H9 (cell line): Measurements from ENCODE around the gene HAND1. TPM values are rescaled to one million over a fixed set of nuclear protein-coding genes. Genes with fewer than 3 reads are reported as not detected.

Experiments used
- DNase-seq: peaks from one replicate; pipeline ENCODE4 v3.0.0-alpha.2; 2017
- H2AFZ ChIP-seq: one replicate; pipeline ENCODE4 v1.6.1; 2013; ENCODE audit warnings: mild to moderate bottlenecking, low read length, control low read depth, moderate library complexity
- H2AK5ac ChIP-seq: 2 replicates; pipeline ENCODE4 v1.6.1; 2013; ENCODE audit warnings: low read length, control low read depth, mixed read lengths; ENCODE audit not compliant: insufficient read length
- H2BK120ac ChIP-seq: one replicate; pipeline ENCODE4 v1.6.1; 2013; ENCODE audit warnings: low read depth, mild to moderate bottlenecking, low read length, control low read depth, inconsistent platforms; ENCODE audit not compliant: poor library complexity, severe bottlenecking
- H2BK12ac ChIP-seq: 2 replicates; pipeline ENCODE4 v1.6.1; 2013; ENCODE audit warnings: low read length, control low read depth, mixed read lengths, low read depth; ENCODE audit not compliant: insufficient read length
- H2BK15ac ChIP-seq: 2 replicates; pipeline ENCODE4 v1.6.1; 2013; ENCODE audit warnings: low read depth, low read length, control low read depth
- H2BK20ac ChIP-seq: one replicate; pipeline ENCODE4 v1.6.1; 2013; ENCODE audit warnings: low read depth, mild to moderate bottlenecking, low read length, control low read depth, inconsistent platforms; ENCODE audit not compliant: poor library complexity, severe bottlenecking
- H2BK5ac ChIP-seq: 2 replicates; pipeline ENCODE4 v1.6.1; 2013; ENCODE audit warnings: low read length, control low read depth, mixed read lengths; ENCODE audit not compliant: insufficient read length
- H3K14ac ChIP-seq: 2 replicates; pipeline ENCODE4 v1.6.1; 2013; ENCODE audit warnings: low read length, control low read depth; ENCODE audit not compliant: insufficient read depth
- H3K18ac ChIP-seq: 2 replicates; pipeline ENCODE4 v1.6.1; 2013; ENCODE audit warnings: low read depth, mild to moderate bottlenecking, mixed read lengths, low read length, control low read depth; ENCODE audit not compliant: insufficient read length
- H3K23ac ChIP-seq: 2 replicates; pipeline ENCODE4 v1.6.1; 2013; ENCODE audit warnings: low read length, control low read depth, mixed read lengths, low read depth; ENCODE audit not compliant: insufficient read length
- H3K23me2 ChIP-seq: 2 replicates; pipeline ENCODE4 v1.6.1; 2013; ENCODE audit warnings: low read depth, mild to moderate bottlenecking, mixed read lengths, low read length, control low read depth; ENCODE audit not compliant: insufficient read length, poor library complexity, severe bottlenecking
- H3K27ac ChIP-seq: 2 replicates; pipeline ENCODE4 v1.5.1; 2013; ENCODE audit warnings: low read length, control low read depth, mixed read lengths, low read depth; ENCODE audit not compliant: insufficient read length
- H3K27me3 ChIP-seq: 2 replicates; pipeline ENCODE4 v1.6.1; 2013; ENCODE audit warnings: low read length, control low read depth, inconsistent platforms; ENCODE audit not compliant: insufficient read depth
- H3K4ac ChIP-seq: 2 replicates; pipeline ENCODE4 v1.6.1; 2013; ENCODE audit warnings: low read depth, mild to moderate bottlenecking, control low read depth, inconsistent platforms, low read length, moderate library complexity
- H3K4me1 ChIP-seq: 2 replicates; pipeline ENCODE4 v1.6.1; 2013; ENCODE audit warnings: low read length, control low read depth, inconsistent platforms; ENCODE audit not compliant: insufficient read depth
- H3K4me2 ChIP-seq: 2 replicates; pipeline ENCODE4 v1.6.1; 2013; ENCODE audit warnings: low read length, control low read depth, mixed read lengths; ENCODE audit not compliant: insufficient read length, insufficient read depth
- H3K56ac ChIP-seq: 2 replicates; pipeline ENCODE4 v1.6.1; 2013; ENCODE audit warnings: low read depth, mild to moderate bottlenecking, mixed read lengths, low read length, control low read depth; ENCODE audit not compliant: insufficient read length
- H3K79me1 ChIP-seq: 2 replicates; pipeline ENCODE4 v1.6.1; 2013; ENCODE audit warnings: low read depth, mild to moderate bottlenecking, moderate library complexity, low read length, control low read depth, inconsistent platforms; ENCODE audit not compliant: insufficient read depth, poor library complexity, severe bottlenecking
- H3K79me2 ChIP-seq: 2 replicates; pipeline ENCODE4 v1.6.1; 2013; ENCODE audit warnings: low read length, control low read depth, inconsistent platforms; ENCODE audit not compliant: insufficient read depth
- H3K9ac ChIP-seq: 2 replicates; pipeline ENCODE4 v1.6.1; 2013; ENCODE audit warnings: low read length, control low read depth, mixed read lengths; ENCODE audit not compliant: insufficient read length; ENCODE audit errors: extremely low read depth
- H3K9me3 ChIP-seq: one replicate; pipeline ENCODE4 v1.6.1; 2013; ENCODE audit warnings: low read depth, low read length, inconsistent platforms; ENCODE audit not compliant: control insufficient read depth
- H3T11ph ChIP-seq: one replicate; pipeline ENCODE4 v1.6.1; 2013; ENCODE audit warnings: mild to moderate bottlenecking, low read length, control low read depth, inconsistent platforms
- H4K20me1 ChIP-seq: one replicate; pipeline ENCODE4 v1.6.1; 2013; ENCODE audit not compliant: control insufficient read depth, insufficient read length, insufficient read depth
- H4K5ac ChIP-seq: 2 replicates; pipeline ENCODE4 v1.6.1; 2013; ENCODE audit warnings: low read depth, mild to moderate bottlenecking, mixed read lengths, low read length, control low read depth; ENCODE audit not compliant: insufficient read length
- H4K8ac ChIP-seq: replicated peaks from 2 replicates; pipeline ENCODE4 v1.6.1; 2013; ENCODE audit warnings: low read length, control low read depth, mixed read lengths, low read depth; ENCODE audit not compliant: insufficient read length
- H4K91ac ChIP-seq: 2 replicates; pipeline ENCODE4 v1.6.1; 2013; ENCODE audit warnings: low read depth, mild to moderate bottlenecking, moderate library complexity, mixed read lengths, low read length, control low read depth; ENCODE audit not compliant: insufficient read length
- H3K27ac Mint-ChIP-seq, 3 experiments: 2 replicates in 2 of 3; 3 replicates in 1 of 3; pipeline ENCODE4 v1.8.0; 2020 to 2021; ENCODE audit warnings: mixed read lengths in 3 of 3, mild to moderate bottlenecking in 1 of 3, moderate library complexity in 1 of 3
- H3K27me3 Mint-ChIP-seq: 2 replicates; pipeline ENCODE4 v1.8.0; 2021; ENCODE audit warnings: low read depth, mild to moderate bottlenecking, moderate library complexity, mixed read lengths
- H3K36me3 Mint-ChIP-seq, 3 experiments: 2 replicates in 2 of 3; 3 replicates in 1 of 3; pipeline ENCODE4 v1.8.0; 2020 to 2021; ENCODE audit warnings: low read depth in 3 of 3, mixed read lengths in 3 of 3; ENCODE audit not compliant: insufficient read depth in 1 of 3
- H3K4me1 Mint-ChIP-seq, 2 experiments: 2 replicates each; pipeline ENCODE4 v1.8.0; 2020; ENCODE audit warnings: mixed read lengths in 2 of 2
- H3K4me3 Mint-ChIP-seq, 2 experiments: 2 replicates in 1 of 2; 3 replicates in 1 of 2; pipeline ENCODE4 v1.8.0; 2020 to 2021; ENCODE audit warnings: mild to moderate bottlenecking in 2 of 2, mixed read lengths in 2 of 2, moderate library complexity in 1 of 2
- H3K9me3 Mint-ChIP-seq, 2 experiments: 2 replicates in 1 of 2; 3 replicates in 1 of 2; pipeline ENCODE4 v1.8.0; 2020; ENCODE audit warnings: mild to moderate bottlenecking in 2 of 2, mixed read lengths in 2 of 2, moderate library complexity in 1 of 2
- WGBS: extraction: QIAGEN DNeasy Blood & Tissue Kit; methylation state at CpG from one replicate; pipeline ENCODE4 v1.1.7; 2013; ENCODE audit warnings: missing lambda C conversion rate, low lambda C conversion rate, mixed read lengths; ENCODE audit not compliant: insufficient read length; ENCODE audit errors: extremely low coverage; 5-methylcytosine and 5-hydroxymethylcytosine counted together
- total RNA-seq: library from RNA; stranded (reverse); gene quantifications from 2 replicates; pipeline ENCODE4 v1.2.1, GENCODE V29; 2021
- TF ChIP-seq, protein P1 (sequence below): fragments of 200-600 bp; sonication (generic); conservative IDR thresholded peaks from 3 replicates; pipeline ENCODE4 v1.8.0; 2021; ENCODE audit warnings: antibody characterized with exemption, mild to moderate bottlenecking

HAND1 gene
- total RNA-seq, 1 experiment from 2014 or later = not detected

DNA sequence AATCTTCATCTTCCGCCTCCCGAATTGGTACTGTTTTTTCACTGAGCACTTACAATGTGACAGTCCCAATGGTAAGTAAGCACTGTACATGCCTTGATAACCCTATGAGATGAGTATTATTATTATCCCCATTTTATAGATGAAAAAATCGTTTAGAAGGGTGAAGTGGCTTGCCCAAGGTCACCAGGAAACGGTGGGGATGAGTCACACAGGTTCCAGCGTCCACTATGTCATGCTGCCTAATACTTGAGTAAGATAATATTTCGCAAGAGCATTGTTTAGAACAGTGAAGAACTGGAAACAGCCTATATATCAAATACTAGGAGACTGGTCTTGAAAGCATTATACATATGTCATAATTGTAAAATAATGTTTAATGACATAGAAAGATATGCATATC, 12.9 kb downstream of the HAND1 start:
- Histone ChIP-seq H4K20me1 (no peaks in the 10 kb centered on the region), H3K14ac (no peak overlapping the region), H3K79me2 (no peaks in the 10 kb centered on the region), H4K5ac (no peak overlapping the region), H3K4me1 (no peaks in the 10 kb centered on the region), H2AFZ (no peak overlapping the region), H3K27me3 (peaks cover 8% of the 10 kb centered on the region; the same call in 1 of the 2 replicates), H3K18ac (no peak overlapping the region), H2AK5ac (no peak overlapping the region), H2BK5ac (no peak overlapping the region), H3K4ac (no peak overlapping the region), H3K23me2 (no peaks in the 10 kb centered on the region), H4K8ac (no peak overlapping the region), H2BK20ac (no peak overlapping the region), H3K79me1 (no peaks in the 10 kb centered on the region), H2BK120ac (no peak overlapping the region), H3K27ac (no peak overlapping the region), H3K9ac (no peak overlapping the region), H2BK15ac (no peak overlapping the region), H4K91ac (no peak overlapping the region), H3K56ac (no peak overlapping the region), H3K23ac (no peak overlapping the region), H3K9me3 (no peaks in the 10 kb centered on the region), H2BK12ac (no peak overlapping the region), H3T11ph (no peak overlapping the region), H3K4me2 (no peak overlapping the region)
- Mint-ChIP-seq H3K27ac (no peak overlapping the region), H3K4me3 (no peak overlapping the region), H3K36me3 (no peaks in the 10 kb centered on the region; a peak in 1 of 7 replicates), H3K9me3 (no peaks in the 10 kb centered on the region), H3K4me1 (peaks cover 11 to 13% of the 10 kb centered on the region in 2 experiments), H3K27me3 (peaks cover 54% of the 10 kb centered on the region)
- TF ChIP-seq, protein P1, sequence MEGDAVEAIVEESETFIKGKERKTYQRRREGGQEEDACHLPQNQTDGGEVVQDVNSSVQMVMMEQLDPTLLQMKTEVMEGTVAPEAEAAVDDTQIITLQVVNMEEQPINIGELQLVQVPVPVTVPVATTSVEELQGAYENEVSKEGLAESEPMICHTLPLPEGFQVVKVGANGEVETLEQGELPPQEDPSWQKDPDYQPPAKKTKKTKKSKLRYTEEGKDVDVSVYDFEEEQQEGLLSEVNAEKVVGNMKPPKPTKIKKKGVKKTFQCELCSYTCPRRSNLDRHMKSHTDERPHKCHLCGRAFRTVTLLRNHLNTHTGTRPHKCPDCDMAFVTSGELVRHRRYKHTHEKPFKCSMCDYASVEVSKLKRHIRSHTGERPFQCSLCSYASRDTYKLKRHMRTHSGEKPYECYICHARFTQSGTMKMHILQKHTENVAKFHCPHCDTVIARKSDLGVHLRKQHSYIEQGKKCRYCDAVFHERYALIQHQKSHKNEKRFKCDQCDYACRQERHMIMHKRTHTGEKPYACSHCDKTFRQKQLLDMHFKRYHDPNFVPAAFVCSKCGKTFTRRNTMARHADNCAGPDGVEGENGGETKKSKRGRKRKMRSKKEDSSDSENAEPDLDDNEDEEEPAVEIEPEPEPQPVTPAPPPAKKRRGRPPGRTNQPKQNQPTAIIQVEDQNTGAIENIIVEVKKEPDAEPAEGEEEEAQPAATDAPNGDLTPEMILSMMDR = no peak
- DNase-seq = no peak
- WGBS = no CpG with 5 or more reads among the region's 6 CpGs
